Parathyroid adenoma (tissue), 2 donors: ENCODE data around the gene NGEF.

ENCODE experiments used
- H2AFZ ChIP-seq: fragments of 300-600 bp; sonication (generic); one replicate; pipeline ENCODE4 v1.7.0; 2017; ENCODE audit warnings: antibody characterized with exemption, mild to moderate bottlenecking
- H3K27ac ChIP-seq: fragments of 300-600 bp; sonication (generic); one replicate; pipeline ENCODE4 v1.7.0; 2017
- H3K27me3 ChIP-seq: fragments of 300-600 bp; sonication (generic); one replicate; pipeline ENCODE4 v1.7.0; 2017; ENCODE audit warnings: low read length; ENCODE audit not compliant: control insufficient read depth, insufficient read depth
- H3K36me3 ChIP-seq: fragments of 300-600 bp; sonication (generic); one replicate; pipeline ENCODE4 v1.7.0; 2017; ENCODE audit warnings: low read length; ENCODE audit not compliant: control insufficient read depth, insufficient read depth
- H3K4me1 ChIP-seq: fragments of 300-600 bp; sonication (generic); one replicate; pipeline ENCODE4 v1.7.0; 2017; ENCODE audit warnings: control low read depth
- H3K4me2 ChIP-seq: fragments of 300-600 bp; sonication (generic); one replicate; pipeline ENCODE4 v1.7.0; 2017; ENCODE audit warnings: low read length
- H3K4me3 ChIP-seq: fragments of 300-600 bp; sonication (generic); one replicate; pipeline ENCODE4 v1.7.0; 2017; ENCODE audit warnings: low read depth, low read length
- H3K79me2 ChIP-seq: fragments of 300-600 bp; sonication (generic); one replicate; pipeline ENCODE4 v1.7.0; 2017; ENCODE audit warnings: control low read depth
- H3K9ac ChIP-seq: fragments of 300-600 bp; sonication (generic); one replicate; pipeline ENCODE4 v1.7.0; 2017; ENCODE audit warnings: mild to moderate bottlenecking
- H3K9me3 ChIP-seq: fragments of 300-600 bp; sonication (generic); one replicate; pipeline ENCODE4 v1.7.0; 2017; ENCODE audit warnings: low read length; ENCODE audit not compliant: control insufficient read depth
- TF ChIP-seq, protein P1 (sequence below): fragments of 300-600 bp; sonication (generic); IDR thresholded peaks from one replicate; pipeline ENCODE4 v1.7.0; 2017; ENCODE audit warnings: antibody characterized with exemption, mild to moderate bottlenecking
- donor health status: primary hyperparathyroidism.

NGEF gene

GRCh38 chr2:232931636-232932035 is 81.4 kb downstream of the NGEF start:
- TF ChIP-seq, protein P1, sequence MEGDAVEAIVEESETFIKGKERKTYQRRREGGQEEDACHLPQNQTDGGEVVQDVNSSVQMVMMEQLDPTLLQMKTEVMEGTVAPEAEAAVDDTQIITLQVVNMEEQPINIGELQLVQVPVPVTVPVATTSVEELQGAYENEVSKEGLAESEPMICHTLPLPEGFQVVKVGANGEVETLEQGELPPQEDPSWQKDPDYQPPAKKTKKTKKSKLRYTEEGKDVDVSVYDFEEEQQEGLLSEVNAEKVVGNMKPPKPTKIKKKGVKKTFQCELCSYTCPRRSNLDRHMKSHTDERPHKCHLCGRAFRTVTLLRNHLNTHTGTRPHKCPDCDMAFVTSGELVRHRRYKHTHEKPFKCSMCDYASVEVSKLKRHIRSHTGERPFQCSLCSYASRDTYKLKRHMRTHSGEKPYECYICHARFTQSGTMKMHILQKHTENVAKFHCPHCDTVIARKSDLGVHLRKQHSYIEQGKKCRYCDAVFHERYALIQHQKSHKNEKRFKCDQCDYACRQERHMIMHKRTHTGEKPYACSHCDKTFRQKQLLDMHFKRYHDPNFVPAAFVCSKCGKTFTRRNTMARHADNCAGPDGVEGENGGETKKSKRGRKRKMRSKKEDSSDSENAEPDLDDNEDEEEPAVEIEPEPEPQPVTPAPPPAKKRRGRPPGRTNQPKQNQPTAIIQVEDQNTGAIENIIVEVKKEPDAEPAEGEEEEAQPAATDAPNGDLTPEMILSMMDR = no peak
- Histone ChIP-seq H3K36me3 (no peaks in the 10 kb centered on the region), H3K4me1 (no peaks in the 10 kb centered on the region), H3K27me3 (no peaks in the 10 kb centered on the region), H3K4me3 (no peak overlapping the region), H2AFZ (no peak overlapping the region), H3K4me2 (no peak overlapping the region), H3K79me2 (no peaks in the 10 kb centered on the region), H3K9ac (no peak overlapping the region), H3K27ac (no peak overlapping the region), H3K9me3 (no peaks in the 10 kb centered on the region)

DNA sequence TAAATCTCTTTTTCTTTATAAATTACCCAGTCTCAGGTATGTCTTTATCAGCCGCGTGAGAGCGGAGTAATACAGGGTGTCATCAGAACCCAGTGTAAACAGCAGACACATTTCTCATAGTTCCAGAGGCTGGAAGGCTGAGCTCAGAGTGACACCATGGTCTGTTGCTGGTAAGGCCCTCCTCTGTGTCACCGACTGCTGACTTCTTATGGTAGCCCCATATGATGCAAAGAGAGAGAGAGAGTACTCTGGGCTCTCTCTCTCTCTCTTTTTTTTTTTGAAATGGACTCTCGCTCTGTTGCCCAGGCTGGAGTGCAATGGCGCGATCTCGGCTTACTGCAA is 83.0 kb downstream of the NGEF start:
- no peaks in the 10 kb centered on the region for H3K79me2 ChIP-seq
- H3K36me3 ChIP-seq = no peaks in the 10 kb centered on the region
- no peak overlapping the region for H3K4me3 ChIP-seq
- no peak overlapping the region for H2AFZ ChIP-seq
- no peaks in the 10 kb centered on the region for H3K9me3 ChIP-seq
- no peak overlapping the region for H3K9ac ChIP-seq
- H3K4me1 ChIP-seq = no peaks in the 10 kb centered on the region
- TF ChIP-seq, protein P1 = no peak
- no peak overlapping the region for H3K27ac ChIP-seq
- H3K4me2 ChIP-seq = no peak overlapping the region
- H3K27me3 ChIP-seq = no peaks in the 10 kb centered on the region

DNA sequence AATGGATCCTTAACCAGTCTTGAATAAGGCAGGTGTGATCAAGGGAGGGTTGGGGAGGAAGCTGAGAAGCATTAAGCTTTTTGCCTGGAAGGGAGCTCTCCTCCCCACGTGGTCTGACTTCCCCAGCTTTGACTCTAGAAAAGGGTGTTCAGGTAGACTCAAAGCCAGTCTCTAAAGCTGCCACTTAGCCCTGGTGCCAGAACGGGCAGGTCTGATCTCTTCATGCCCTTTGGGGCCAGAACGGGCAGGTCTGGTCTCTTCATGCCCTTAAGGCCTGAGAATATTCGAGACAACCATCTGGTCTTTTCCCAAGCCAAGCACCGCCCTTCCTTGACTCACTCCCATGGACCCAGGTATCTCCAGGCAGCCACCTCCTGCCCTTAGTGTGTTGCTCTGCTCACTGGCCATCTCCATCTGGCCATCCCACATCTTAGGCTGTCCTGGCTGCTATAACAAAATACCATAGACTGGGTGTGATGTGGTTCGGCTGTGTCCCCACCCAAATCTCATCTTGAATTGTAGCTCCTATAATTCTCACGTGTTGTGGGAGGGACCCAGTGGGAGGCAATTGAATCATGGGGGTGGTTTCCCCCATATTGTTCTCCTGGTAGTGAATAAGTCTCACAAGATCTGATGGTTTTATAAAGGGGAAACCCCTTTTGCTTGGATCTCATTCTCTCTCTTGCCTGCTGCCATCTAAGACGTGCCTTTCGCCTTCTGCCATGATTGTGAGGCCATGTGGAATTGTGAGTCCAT is 83.6 kb downstream of the NGEF start:
- no peaks in the 10 kb centered on the region for H3K27me3 ChIP-seq
- H3K9ac ChIP-seq = no peak overlapping the region
- no peaks in the 10 kb centered on the region for H3K36me3 ChIP-seq
- H3K4me3 ChIP-seq = no peak overlapping the region
- no peaks in the 10 kb centered on the region for H3K4me1 ChIP-seq
- H3K4me2 ChIP-seq = no peak overlapping the region
- no peaks in the 10 kb centered on the region for H3K9me3 ChIP-seq
- H2AFZ ChIP-seq = no peak overlapping the region
- no peaks in the 10 kb centered on the region for H3K79me2 ChIP-seq
- TF ChIP-seq, protein P1 = no peak
- H3K27ac ChIP-seq = no peak overlapping the region

- no peaks in the 10 kb centered on the region for H3K9me3 ChIP-seq
- no peaks in the 10 kb centered on the region for H3K36me3 ChIP-seq
- TF ChIP-seq, protein P1 = no peak
- H2AFZ ChIP-seq = peak overlapping the region; percentile 66
- H3K4me2 ChIP-seq = no peak overlapping the region
- H3K27me3 ChIP-seq = no peaks in the 10 kb centered on the region
- no peak overlapping the region for H3K9ac ChIP-seq
- no peak overlapping the region for H3K27ac ChIP-seq
- H3K4me1 ChIP-seq = no peaks in the 10 kb centered on the region
- no peak overlapping the region for H3K4me3 ChIP-seq
- no peaks in the 10 kb centered on the region for H3K79me2 ChIP-seq
Observed at GRCh38 chr2:232928551-232929302, 84.3 kb downstream of the NGEF start.
